ENCODE data around the gene ESF1. TPM values are rescaled to one million over a fixed set of nuclear protein-coding genes. Genes with fewer than 3 reads are reported as not detected.

The ESF1 gene
- total RNA-seq, 4 donors from 2014 or later = 12.8 to 16.2 (median 14.6) TPM

DNA sequence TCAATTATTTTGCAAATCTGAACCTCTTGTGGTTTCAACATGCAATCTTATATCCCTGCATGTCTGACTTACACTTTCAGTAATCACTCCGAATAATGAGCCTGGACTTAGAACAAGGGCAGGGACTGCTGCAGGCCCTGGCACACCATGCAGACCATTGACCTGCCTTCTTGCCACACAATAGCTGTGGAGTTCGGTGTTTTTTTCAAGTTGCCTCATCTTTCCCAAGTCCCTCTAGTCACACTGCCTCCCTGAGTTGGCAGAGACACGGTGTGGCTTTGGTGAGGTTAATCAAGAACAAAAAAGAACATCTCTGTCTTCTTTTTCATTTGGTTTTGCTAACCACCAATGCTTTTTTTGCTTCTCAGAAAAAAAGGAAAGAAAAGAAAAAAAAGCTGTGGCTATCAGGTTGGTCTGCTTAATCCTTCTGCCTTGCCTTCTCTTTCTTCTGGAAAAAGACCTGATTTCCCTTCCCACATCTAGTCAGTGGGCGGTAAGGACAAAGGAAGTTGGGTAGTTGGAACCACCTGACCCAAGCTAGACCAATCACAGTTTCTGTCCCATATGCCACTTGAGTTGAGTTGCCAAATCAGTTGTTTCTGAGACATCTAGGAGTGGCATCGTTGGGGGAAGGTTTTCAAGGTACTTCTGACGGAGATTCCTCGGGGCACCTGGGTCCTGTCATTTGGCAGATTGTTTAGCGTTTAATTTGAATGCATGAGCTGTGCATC is 90.1 kb downstream of the ESF1 start:
- no peaks in the 10 kb centered on the region for H3K36me3 ChIP-seq
- H3K27ac ChIP-seq = no peak overlapping the region
- TF ChIP-seq POLR2A (IDR thresholded peaks at IDR 0.05) (no peak), EP300 (IDR thresholded peaks at IDR 0.05) (no peak), POLR2AphosphoS5 (IDR thresholded peaks at IDR 0.05) (no peak)
- TF ChIP-seq, protein P1, sequence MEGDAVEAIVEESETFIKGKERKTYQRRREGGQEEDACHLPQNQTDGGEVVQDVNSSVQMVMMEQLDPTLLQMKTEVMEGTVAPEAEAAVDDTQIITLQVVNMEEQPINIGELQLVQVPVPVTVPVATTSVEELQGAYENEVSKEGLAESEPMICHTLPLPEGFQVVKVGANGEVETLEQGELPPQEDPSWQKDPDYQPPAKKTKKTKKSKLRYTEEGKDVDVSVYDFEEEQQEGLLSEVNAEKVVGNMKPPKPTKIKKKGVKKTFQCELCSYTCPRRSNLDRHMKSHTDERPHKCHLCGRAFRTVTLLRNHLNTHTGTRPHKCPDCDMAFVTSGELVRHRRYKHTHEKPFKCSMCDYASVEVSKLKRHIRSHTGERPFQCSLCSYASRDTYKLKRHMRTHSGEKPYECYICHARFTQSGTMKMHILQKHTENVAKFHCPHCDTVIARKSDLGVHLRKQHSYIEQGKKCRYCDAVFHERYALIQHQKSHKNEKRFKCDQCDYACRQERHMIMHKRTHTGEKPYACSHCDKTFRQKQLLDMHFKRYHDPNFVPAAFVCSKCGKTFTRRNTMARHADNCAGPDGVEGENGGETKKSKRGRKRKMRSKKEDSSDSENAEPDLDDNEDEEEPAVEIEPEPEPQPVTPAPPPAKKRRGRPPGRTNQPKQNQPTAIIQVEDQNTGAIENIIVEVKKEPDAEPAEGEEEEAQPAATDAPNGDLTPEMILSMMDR (IDR thresholded peaks at IDR 0.05) = no peak
- ATAC-seq = no peak
- H3K4me3 ChIP-seq = no peak overlapping the region
- H3K4me1 ChIP-seq = peaks cover 0 to 9% (median 0%) of the 10 kb centered on the region in 3 donors
- H3K27me3 ChIP-seq = no peaks in the 10 kb centered on the region
- no peaks in the 10 kb centered on the region for H3K9me3 ChIP-seq
- whole genome bisulfite sequencing, 2 donors (ENCODE audit: low coverage in 1 of 2) = 80 to 91% methylated on average over 7 of the region's 8 CpGs

DNA sequence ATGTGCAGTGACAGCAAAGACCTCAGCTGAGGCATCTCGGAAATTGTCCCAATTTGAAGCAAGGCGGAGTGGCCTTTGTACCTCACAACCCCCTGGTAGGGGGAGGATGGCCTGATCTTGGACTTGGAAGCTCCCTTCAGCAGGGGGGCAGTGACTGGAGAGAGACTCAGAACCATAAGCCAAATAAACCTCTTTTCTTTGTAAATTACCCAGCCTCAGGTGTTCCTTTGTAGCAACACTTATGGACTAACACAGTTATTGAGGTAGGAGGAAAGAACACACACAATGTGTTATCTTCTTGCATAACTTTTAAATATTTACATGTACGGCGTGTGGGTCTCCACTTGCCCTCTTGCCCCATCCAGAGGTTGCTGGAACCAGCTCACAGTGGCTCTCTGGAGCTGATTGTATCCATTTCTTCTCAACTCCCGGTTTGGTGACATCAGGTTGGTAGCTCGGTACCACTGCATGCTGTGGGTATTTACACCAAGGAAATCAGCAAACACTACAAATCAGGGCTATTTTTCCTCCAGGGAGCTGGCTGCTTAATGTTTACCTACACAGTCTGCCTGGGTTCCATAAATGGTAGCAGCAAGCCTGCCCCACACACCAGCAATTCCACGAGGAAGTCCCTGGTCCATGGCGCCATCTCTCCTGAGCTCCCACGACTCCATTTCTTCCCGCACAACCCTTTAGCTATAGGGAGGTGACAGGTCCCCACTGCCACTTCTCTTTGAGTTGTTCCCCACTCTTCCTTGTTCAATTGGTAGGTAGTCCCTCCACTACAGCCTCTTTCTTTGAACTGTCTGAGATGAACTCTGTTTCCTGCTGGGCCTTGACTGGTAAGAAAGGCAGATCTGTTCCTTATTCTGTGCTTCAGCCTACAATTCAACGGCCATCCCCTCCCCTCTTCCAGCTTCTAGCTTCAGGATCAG is 91.7 kb downstream of the ESF1 start:
- Histone ChIP-seq H3K27me3 (no peaks in the 10 kb centered on the region), H3K9me3 (no peaks in the 10 kb centered on the region), H3K4me1 (peaks cover 0 to 9% (median 0%) of the 10 kb centered on the region in 3 donors), H3K4me3 (no peak overlapping the region), H3K27ac (no peak overlapping the region), H3K36me3 (no peaks in the 10 kb centered on the region)
- TF ChIP-seq, protein P1 (IDR thresholded peaks at IDR 0.05) = no peak
- no peak for TF ChIP-seq POLR2AphosphoS5 (IDR thresholded peaks at IDR 0.05)
- TF ChIP-seq EP300 (IDR thresholded peaks at IDR 0.05) = no peak
- no peak for ATAC-seq
- 89 to 92% methylated on average over 7 to 8 of the region's 11 CpGs for WGBS, 2 donors (ENCODE audit: low coverage in 1 of 2)

DNA sequence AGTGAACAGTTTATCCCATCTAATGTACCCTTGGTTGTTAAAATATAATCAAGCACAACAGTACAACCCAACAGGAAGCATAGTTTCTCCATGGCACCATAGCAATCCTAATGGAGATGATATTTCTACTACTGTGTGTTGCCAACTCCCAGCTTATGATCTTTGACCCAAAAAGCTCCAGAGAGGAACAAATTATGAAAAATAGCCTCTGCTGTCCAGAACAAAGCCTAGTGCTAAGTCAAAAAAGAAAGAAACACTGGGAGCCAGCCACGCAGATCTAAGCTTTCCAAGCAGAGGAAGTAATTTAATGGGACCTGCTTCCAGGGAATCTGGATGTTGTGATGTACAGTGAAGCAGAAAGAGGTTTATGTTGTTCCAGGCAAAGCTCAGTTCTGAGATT is 93.8 kb downstream of the ESF1 start:
- WGBS, 2 donors (ENCODE audit: low coverage in 1 of 2) = 0 to 31% methylated on average over 1 of the region's 1 CpG
- no peaks in the 10 kb centered on the region for H3K36me3 ChIP-seq
- TF ChIP-seq, protein P1 (IDR thresholded peaks at IDR 0.05) = no peak
- TF ChIP-seq POLR2AphosphoS5 (IDR thresholded peaks at IDR 0.05) = peak; percentile 4
- H3K27ac ChIP-seq = peak overlapping the region in 2 of 4 donors; percentile 21 to 62
- no peaks in the 10 kb centered on the region for H3K9me3 ChIP-seq
- peak; percentile 43 for ATAC-seq
- H3K4me3 ChIP-seq = no peak overlapping the region
- no peaks in the 10 kb centered on the region for H3K27me3 ChIP-seq
- peaks cover 0 to 9% (median 0%) of the 10 kb centered on the region in 3 donors for H3K4me1 ChIP-seq

DNA sequence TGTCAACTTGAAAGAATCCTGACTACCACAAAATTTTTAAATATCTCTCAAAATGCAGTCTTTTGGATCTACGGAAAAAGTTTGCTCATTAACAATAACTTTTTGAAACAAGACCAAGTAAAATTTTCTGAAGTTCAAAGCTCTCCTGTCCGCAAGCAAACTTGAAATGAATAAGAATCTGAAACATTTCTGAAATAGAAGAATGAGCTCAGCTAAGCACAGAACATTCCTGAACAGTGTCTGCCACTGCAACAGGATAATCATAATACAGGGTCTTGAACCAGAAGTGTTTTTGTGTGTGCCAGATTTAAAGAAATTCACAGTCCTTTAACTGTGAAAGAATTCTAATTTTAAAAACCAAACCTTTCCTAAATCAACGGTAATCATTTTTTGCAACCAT is 96.9 kb downstream of the ESF1 start:
- peaks cover 0 to 9% (median 0%) of the 10 kb centered on the region in 3 donors for H3K4me1 ChIP-seq
- no peak overlapping the region for H3K4me3 ChIP-seq
- ATAC-seq = no peak
- H3K9me3 ChIP-seq = no peaks in the 10 kb centered on the region
- H3K36me3 ChIP-seq = no peaks in the 10 kb centered on the region
- peak overlapping the region in 1 of 4 donors; percentile 50 for H3K27ac ChIP-seq
- 42 to 50% methylated on average over 3 of the region's 3 CpGs for WGBS, 2 donors (ENCODE audit: low coverage in 1 of 2)
- H3K27me3 ChIP-seq = no peaks in the 10 kb centered on the region
- TF ChIP-seq EP300 (IDR thresholded peaks at IDR 0.05) = no peak
- TF ChIP-seq, protein P1 (IDR thresholded peaks at IDR 0.05) = no peak
- TF ChIP-seq POLR2A (IDR thresholded peaks at IDR 0.05) = no peak
- no peak for TF ChIP-seq POLR2AphosphoS5 (IDR thresholded peaks at IDR 0.05)
